HFF-Myc (cell line): Measurements from ENCODE around the gene DCLK3.

Source experiments
- DNase-seq: peaks from one replicate; pipeline ENCODE4 v3.0.0-alpha.2; 2011; ENCODE audit warnings: low read depth; ENCODE audit errors: extremely low read depth
- H3K4me3 ChIP-seq: replicated peaks from 2 replicates; pipeline ENCODE4 v1.5.1; 2011; ENCODE audit warnings: low read depth, mild to moderate bottlenecking, control low read depth, low read length
- TF ChIP-seq, protein P1 (sequence below): IDR thresholded peaks from 2 replicates; pipeline ENCODE4 v1.5.1; 2012; ENCODE audit warnings: mild to moderate bottlenecking, low read depth, low read length, control low read depth; ENCODE audit errors: missing control alignments

The DCLK3 gene

DNA sequence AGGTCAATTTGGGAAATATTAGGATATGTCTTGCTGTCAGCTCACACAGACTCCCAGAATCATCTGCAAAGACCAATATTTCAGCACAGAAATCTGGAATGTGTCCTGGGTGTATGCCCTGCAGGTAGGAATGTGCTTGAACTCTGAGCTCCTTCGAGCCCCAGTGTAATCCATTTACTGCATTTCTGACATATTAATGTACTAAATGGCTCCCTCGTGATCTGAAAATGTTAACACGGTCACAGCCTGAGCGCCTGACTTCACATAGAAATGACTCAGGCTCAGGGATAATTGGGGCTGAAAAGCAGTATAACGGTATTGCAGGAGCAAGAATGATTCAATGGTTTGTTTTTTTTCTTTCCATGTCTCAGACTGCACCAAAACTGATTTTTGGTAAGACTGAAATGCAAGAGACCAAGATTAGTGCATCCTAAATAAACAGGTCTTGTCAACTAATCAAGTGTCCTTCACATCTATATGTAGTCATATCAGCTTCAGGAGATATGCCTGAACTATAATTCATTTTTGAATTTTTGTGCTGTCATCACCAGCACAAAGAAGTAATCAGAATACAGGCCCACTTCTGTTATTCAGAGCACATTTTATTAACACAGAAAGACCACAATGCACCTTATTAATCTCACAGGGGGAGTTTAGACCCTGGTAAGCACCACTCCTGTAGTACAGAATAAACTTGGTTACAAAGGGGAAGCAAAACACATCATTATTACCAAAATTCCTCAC, 49.8 kb downstream of the DCLK3 start:
- H3K4me3 ChIP-seq = no peak overlapping the region
- no peak for DNase-seq
- TF ChIP-seq, protein P1, sequence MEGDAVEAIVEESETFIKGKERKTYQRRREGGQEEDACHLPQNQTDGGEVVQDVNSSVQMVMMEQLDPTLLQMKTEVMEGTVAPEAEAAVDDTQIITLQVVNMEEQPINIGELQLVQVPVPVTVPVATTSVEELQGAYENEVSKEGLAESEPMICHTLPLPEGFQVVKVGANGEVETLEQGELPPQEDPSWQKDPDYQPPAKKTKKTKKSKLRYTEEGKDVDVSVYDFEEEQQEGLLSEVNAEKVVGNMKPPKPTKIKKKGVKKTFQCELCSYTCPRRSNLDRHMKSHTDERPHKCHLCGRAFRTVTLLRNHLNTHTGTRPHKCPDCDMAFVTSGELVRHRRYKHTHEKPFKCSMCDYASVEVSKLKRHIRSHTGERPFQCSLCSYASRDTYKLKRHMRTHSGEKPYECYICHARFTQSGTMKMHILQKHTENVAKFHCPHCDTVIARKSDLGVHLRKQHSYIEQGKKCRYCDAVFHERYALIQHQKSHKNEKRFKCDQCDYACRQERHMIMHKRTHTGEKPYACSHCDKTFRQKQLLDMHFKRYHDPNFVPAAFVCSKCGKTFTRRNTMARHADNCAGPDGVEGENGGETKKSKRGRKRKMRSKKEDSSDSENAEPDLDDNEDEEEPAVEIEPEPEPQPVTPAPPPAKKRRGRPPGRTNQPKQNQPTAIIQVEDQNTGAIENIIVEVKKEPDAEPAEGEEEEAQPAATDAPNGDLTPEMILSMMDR = no peak

DNA sequence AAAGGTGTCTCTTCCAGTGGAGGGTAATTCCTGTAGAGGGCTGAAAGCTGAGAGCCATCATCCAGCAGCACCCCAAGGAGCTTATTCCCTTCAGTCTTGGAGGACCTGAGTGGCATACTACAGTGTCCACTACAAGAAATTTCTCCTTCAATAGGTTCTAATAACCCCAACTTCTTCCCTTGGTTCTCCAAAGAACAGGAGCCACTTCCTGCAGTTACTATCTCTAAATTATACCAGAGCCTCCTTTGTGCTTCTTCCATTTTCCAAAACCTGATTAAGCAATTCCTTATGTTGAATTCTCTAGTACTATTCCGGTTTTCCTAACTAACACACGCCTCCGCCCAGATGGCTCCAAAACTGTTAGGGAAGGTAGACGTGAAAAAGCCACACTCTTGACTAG, 50.4 kb downstream of the DCLK3 start:
- no peak for DNase-seq
- H3K4me3 ChIP-seq = no peak overlapping the region
- TF ChIP-seq, protein P1 = no peak

DNA sequence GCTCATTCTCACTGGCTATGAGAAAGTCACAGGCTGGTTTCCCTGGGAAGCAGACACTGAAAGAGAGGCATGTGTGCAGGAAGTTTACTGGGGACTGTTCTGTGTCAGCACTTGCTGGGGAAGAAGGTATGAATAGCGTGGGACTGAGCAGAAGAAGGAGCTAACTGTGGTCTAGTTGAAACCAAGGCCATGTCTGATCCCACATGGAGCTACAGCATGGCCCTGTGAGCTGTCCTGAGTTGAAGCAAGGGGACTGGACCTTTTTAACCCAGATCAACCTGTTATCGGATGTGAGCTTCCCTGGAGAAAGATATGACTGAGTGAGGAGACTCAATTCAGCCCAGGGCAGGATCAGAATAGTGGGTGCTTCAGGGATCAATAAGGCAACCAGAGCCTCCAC, 53.7 kb downstream of the DCLK3 start:
- no peak overlapping the region for H3K4me3 ChIP-seq
- no peak for DNase-seq
- TF ChIP-seq, protein P1 = no peak

DNA sequence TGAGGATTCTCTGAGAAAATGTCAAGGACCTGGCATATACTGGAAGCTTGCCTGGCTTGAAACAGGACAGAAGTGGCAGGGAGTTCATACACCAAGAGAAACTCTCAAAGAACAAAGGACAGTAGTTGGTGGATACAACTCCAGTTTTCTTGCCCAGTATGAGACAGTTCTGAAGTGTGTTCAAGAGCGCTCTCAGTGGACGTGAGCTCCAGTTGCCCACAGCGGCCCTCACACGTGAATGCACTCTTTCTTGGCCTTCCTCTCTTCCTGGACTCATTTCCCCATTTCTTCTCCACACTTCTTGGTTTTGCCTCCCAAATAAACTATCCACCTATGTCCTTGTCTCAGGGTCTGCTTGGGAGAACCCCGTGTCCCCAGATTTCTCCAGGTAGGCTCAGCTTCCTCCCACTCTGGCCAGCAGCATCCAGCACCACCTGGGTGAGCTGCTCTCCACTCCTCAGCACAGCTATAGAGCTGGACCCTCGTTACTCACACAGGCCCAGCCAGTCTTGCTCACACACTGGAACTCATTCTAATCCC, 54.5 kb downstream of the DCLK3 start:
- TF ChIP-seq, protein P1 = no peak
- no peak overlapping the region for H3K4me3 ChIP-seq
- DNase-seq = no peak

DNA sequence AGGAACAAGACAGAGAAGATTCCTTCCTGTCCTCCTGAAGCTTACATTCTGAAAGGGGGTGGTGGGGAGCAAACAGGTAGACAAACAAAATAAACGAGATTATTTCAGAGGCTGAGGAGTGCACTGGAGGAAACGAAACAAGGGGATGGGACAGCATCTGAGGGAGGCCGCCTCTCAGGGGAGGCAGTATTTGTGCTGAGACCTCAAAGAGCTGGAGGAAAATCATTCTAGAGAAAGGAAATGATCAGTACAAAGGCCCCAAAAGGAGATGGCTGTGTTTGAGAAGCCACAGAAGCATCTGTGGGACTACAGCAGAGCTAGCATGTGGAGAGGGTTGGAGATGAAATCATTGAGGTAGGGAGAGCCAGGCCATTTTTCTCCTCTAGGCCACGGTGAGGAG, 55.1 kb downstream of the DCLK3 start:
- H3K4me3 ChIP-seq = no peak overlapping the region
- DNase-seq = no peak
- TF ChIP-seq, protein P1 = no peak

DNA sequence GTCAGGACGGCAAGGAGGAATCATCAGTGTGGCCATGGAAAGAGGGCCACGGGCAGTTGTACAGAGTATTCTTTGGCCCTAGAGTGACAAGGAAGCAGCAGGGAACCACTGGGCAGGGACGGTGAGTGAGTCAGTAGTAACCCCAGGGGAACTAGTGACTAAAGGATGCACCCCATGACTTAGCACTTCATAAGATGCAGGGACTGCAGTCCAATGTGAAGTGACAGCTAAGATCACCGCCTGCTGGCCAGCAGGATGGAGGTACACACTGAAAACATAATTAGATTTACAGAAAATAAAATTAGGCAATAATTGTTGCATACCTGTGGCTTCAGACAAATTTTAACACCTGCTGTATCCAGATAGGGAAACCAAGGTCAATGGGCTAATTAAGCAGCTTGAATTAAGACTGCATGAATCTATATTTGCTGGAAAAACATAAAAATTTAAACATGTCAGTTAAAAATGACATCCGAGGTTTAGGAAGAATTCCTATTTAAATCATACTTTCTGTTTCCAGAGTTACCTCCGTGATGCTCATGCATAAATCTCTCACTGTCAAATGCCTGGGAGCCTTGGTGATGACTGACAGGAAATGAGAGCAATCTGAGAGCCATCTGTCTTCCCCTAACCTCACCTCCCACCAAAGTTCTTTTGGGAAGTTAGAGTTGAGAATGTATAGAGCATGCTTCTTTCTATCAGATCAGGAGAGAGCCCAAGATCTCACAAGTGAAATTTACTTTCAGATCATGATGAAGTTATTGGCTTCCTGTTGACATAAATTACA, 56.5 kb downstream of the DCLK3 start:
- no peak overlapping the region for H3K4me3 ChIP-seq
- DNase-seq = peak; percentile 29

More for the DNA sequence above, 56.5 kb downstream of the DCLK3 start:
- TF ChIP-seq, protein P1 = peak; percentile 36
